Trophoblast cell (in vitro differentiated cells and primary cell): Measurements from ENCODE around the gene SMPD3.
A peak's percentile ranks its signal among the peaks of the same experiment; 100 is the strongest.

Experiments
- DNase-seq, 2 donors: peaks; one replicate each; pipeline ENCODE4 v3.0.0-alpha.2; 2016
- H2AFZ ChIP-seq: 2 replicates; pipeline ENCODE4 v1.6.1; 2013; ENCODE audit warnings: low read length, moderate library complexity, mild to moderate bottlenecking; ENCODE audit not compliant: insufficient read depth, poor library complexity
- H2AK5ac ChIP-seq: 2 replicates; pipeline ENCODE4 v1.6.1; 2013; ENCODE audit warnings: mild to moderate bottlenecking, low read length
- H2BK120ac ChIP-seq: 2 replicates; pipeline ENCODE4 v1.6.1; 2013; ENCODE audit warnings: low read length, mild to moderate bottlenecking, moderate library complexity; ENCODE audit not compliant: insufficient read depth, poor library complexity
- H2BK12ac ChIP-seq: 2 replicates; pipeline ENCODE4 v1.6.1; 2013; ENCODE audit warnings: mild to moderate bottlenecking, low read length, moderate library complexity
- H2BK5ac ChIP-seq: 2 replicates; pipeline ENCODE4 v1.6.1; 2013; ENCODE audit warnings: low read length, low read depth, moderate library complexity, mild to moderate bottlenecking; ENCODE audit not compliant: poor library complexity
- H3K14ac ChIP-seq: 2 replicates; pipeline ENCODE4 v1.6.1; 2013; ENCODE audit warnings: mild to moderate bottlenecking, low read length
- H3K18ac ChIP-seq: 2 replicates; pipeline ENCODE4 v1.6.1; 2013; ENCODE audit warnings: mild to moderate bottlenecking, low read length
- H3K23ac ChIP-seq: 2 replicates; pipeline ENCODE4 v1.6.1; 2013; ENCODE audit warnings: low read length
- H3K27ac ChIP-seq: 2 replicates; pipeline ENCODE4 v1.5.1; 2013; ENCODE audit warnings: low read depth, mild to moderate bottlenecking, inconsistent platforms, low read length, moderate library complexity
- H3K27me3 ChIP-seq: 2 replicates; pipeline ENCODE4 v1.6.1; 2013; ENCODE audit warnings: inconsistent platforms, mild to moderate bottlenecking, low read length, moderate library complexity; ENCODE audit not compliant: insufficient read depth
- H3K36me3 ChIP-seq, 2 experiments: 1 replicate in 1 of 2; 2 replicates in 1 of 2; pipeline ENCODE4 v1.6.1; 2013; ENCODE audit warnings: low read length in 2 of 2, mild to moderate bottlenecking in 2 of 2, moderate library complexity in 1 of 2; ENCODE audit not compliant: insufficient read depth in 2 of 2, control insufficient read depth in 1 of 2
- H3K4ac ChIP-seq: 2 replicates; pipeline ENCODE4 v1.6.1; 2013; ENCODE audit warnings: low read depth, mild to moderate bottlenecking, low read length, moderate library complexity
- H3K4me1 ChIP-seq, 2 experiments: 1 replicate in 1 of 2; 2 replicates in 1 of 2; pipeline ENCODE4 v1.6.1; 2013; ENCODE audit warnings: low read length in 2 of 2, mild to moderate bottlenecking in 2 of 2, moderate library complexity in 1 of 2; ENCODE audit not compliant: insufficient read depth in 2 of 2, control insufficient read depth in 1 of 2
- H3K4me2 ChIP-seq: 2 replicates; pipeline ENCODE4 v1.6.1; 2013; ENCODE audit warnings: inconsistent platforms, mild to moderate bottlenecking, low read length, moderate library complexity
- H3K4me3 ChIP-seq: 2 replicates; pipeline ENCODE4 v1.5.1; 2013; ENCODE audit warnings: mild to moderate bottlenecking, low read depth, low read length, inconsistent platforms
- H3K79me1 ChIP-seq: one replicate; pipeline ENCODE4 v1.6.1; 2013; ENCODE audit warnings: low read length
- H3K79me2 ChIP-seq: 2 replicates; pipeline ENCODE4 v1.6.1; 2013; ENCODE audit warnings: low read length, mild to moderate bottlenecking; ENCODE audit not compliant: control insufficient read depth, insufficient read depth, poor library complexity
- H3K9ac ChIP-seq: 2 replicates; pipeline ENCODE4 v1.6.1; 2013; ENCODE audit warnings: mild to moderate bottlenecking, low read length
- H3K9me3 ChIP-seq: 2 replicates; pipeline ENCODE4 v1.6.1; 2013; ENCODE audit warnings: low read depth, mild to moderate bottlenecking, control low read depth, inconsistent platforms, low read length; ENCODE audit not compliant: insufficient read depth
- H4K12ac ChIP-seq: 2 replicates; pipeline ENCODE4 v1.6.1; 2013; ENCODE audit warnings: low read depth, mild to moderate bottlenecking, low read length, moderate library complexity
- H4K8ac ChIP-seq: 2 replicates; pipeline ENCODE4 v1.6.1; 2013; ENCODE audit warnings: low read depth, mild to moderate bottlenecking, low read length, moderate library complexity
- H4K91ac ChIP-seq: one replicate; pipeline ENCODE4 v1.6.1; 2013; ENCODE audit warnings: low read depth, mild to moderate bottlenecking, low read length, moderate library complexity
- WGBS: extraction: QIAGEN DNeasy Blood & Tissue Kit; methylation state at CpG from one replicate; pipeline ENCODE4 v1.1.7; 2013; ENCODE audit warnings: missing lambda C conversion rate; ENCODE audit not compliant: insufficient read length, insufficient coverage; ENCODE audit errors: extremely low coverage; 5-methylcytosine and 5-hydroxymethylcytosine counted together

The SMPD3 gene

GRCh38 chr16:68396481-68396880, 51.8 kb downstream of the SMPD3 start:
- Histone ChIP-seq H3K4me2 (no peak overlapping the region), H3K27me3 (no peaks in the 10 kb centered on the region), H2BK5ac (no peak overlapping the region), H2AFZ (no peak overlapping the region), H3K4me3 (no peak overlapping the region), H4K12ac (no peak overlapping the region), H3K36me3 (no peaks in the 10 kb centered on the region), H2AK5ac (no peak overlapping the region), H3K27ac (no peak overlapping the region), H4K91ac (no peak overlapping the region), H2BK120ac (no peak overlapping the region), H3K4me1 (no peaks in the 10 kb centered on the region), H3K4ac (no peak overlapping the region), H3K23ac (no peak overlapping the region), H3K9me3 (no peaks in the 10 kb centered on the region), H3K79me1 (no peaks in the 10 kb centered on the region), H3K14ac (no peak overlapping the region), H3K18ac (no peak overlapping the region), H2BK12ac (no peak overlapping the region), H3K79me2 (no peaks in the 10 kb centered on the region), H3K9ac (no peak overlapping the region), H4K8ac (no peak overlapping the region)
- no CpG with 5 or more reads among the region's 6 CpGs for WGBS
- DNase-seq = peak in 1 of 2 donors; percentile 59

- H2BK5ac ChIP-seq = no peak overlapping the region
- no peak overlapping the region for H4K12ac ChIP-seq
- no peak overlapping the region for H3K4me2 ChIP-seq
- H3K9ac ChIP-seq = no peak overlapping the region
- H3K79me1 ChIP-seq = no peaks in the 10 kb centered on the region
- no peak overlapping the region for H3K4ac ChIP-seq
- no peak overlapping the region for H3K18ac ChIP-seq
- no peak overlapping the region for H3K4me3 ChIP-seq
- no peak overlapping the region for H4K91ac ChIP-seq
- H3K27ac ChIP-seq = no peak overlapping the region
- no peaks in the 10 kb centered on the region for H3K9me3 ChIP-seq
- no peak overlapping the region for H4K8ac ChIP-seq
- H2BK12ac ChIP-seq = no peak overlapping the region
- H3K36me3 ChIP-seq = no peaks in the 10 kb centered on the region
- H2AK5ac ChIP-seq = no peak overlapping the region
- DNase-seq = no peak
- no peaks in the 10 kb centered on the region for H3K4me1 ChIP-seq
- H3K14ac ChIP-seq = no peak overlapping the region
- WGBS = no CpG with 5 or more reads among the region's 4 CpGs
- H3K79me2 ChIP-seq = no peaks in the 10 kb centered on the region
- no peak overlapping the region for H2BK120ac ChIP-seq
- no peak overlapping the region for H2AFZ ChIP-seq
- H3K27me3 ChIP-seq = no peaks in the 10 kb centered on the region
- no peak overlapping the region for H3K23ac ChIP-seq
Measured at GRCh38 chr16:68395815-68396214, 52.5 kb downstream of the SMPD3 start.

GRCh38 chr16:68395167-68395786, 53.0 kb downstream of the SMPD3 start:
- Histone ChIP-seq H3K4me1 (no peaks in the 10 kb centered on the region), H3K9ac (no peak overlapping the region), H2AK5ac (no peak overlapping the region), H3K79me2 (no peaks in the 10 kb centered on the region), H3K27me3 (no peaks in the 10 kb centered on the region), H4K8ac (no peak overlapping the region), H2BK120ac (no peak overlapping the region), H3K36me3 (no peaks in the 10 kb centered on the region), H2AFZ (no peak overlapping the region), H3K27ac (no peak overlapping the region), H3K4me3 (no peak overlapping the region), H3K9me3 (no peaks in the 10 kb centered on the region), H3K18ac (no peak overlapping the region), H3K23ac (no peak overlapping the region), H3K79me1 (no peaks in the 10 kb centered on the region), H4K12ac (no peak overlapping the region), H3K4ac (no peak overlapping the region), H3K14ac (no peak overlapping the region), H2BK12ac (no peak overlapping the region), H4K91ac (no peak overlapping the region), H2BK5ac (no peak overlapping the region), H3K4me2 (no peak overlapping the region)
- DNase-seq = no peak
- WGBS = no CpG with 5 or more reads among the region's 8 CpGs

- H3K36me3 ChIP-seq = no peaks in the 10 kb centered on the region
Measured at GRCh38 chr16:68393333-68393732, 55.0 kb downstream of the SMPD3 start.

More at GRCh38 chr16:68393333-68393732, 55.0 kb downstream of the SMPD3 start:
- no peak overlapping the region for H3K9ac ChIP-seq
- H2BK5ac ChIP-seq = no peak overlapping the region
- WGBS = no CpG with 5 or more reads among the region's 3 CpGs
- no peak overlapping the region for H3K14ac ChIP-seq
- H3K4me1 ChIP-seq = no peaks in the 10 kb centered on the region
- no peak overlapping the region for H2BK12ac ChIP-seq
- no peaks in the 10 kb centered on the region for H3K79me1 ChIP-seq
- no peak overlapping the region for H3K18ac ChIP-seq
- H4K8ac ChIP-seq = no peak overlapping the region
- H2BK120ac ChIP-seq = no peak overlapping the region
- H3K4me2 ChIP-seq = no peak overlapping the region
- no peak overlapping the region for H2AFZ ChIP-seq
- no peak overlapping the region for H4K12ac ChIP-seq
- H3K79me2 ChIP-seq = no peaks in the 10 kb centered on the region
- no peak overlapping the region for H4K91ac ChIP-seq
- no peaks in the 10 kb centered on the region for H3K27me3 ChIP-seq
- DNase-seq = no peak
- H3K4me3 ChIP-seq = no peak overlapping the region
- no peak overlapping the region for H3K23ac ChIP-seq
- no peaks in the 10 kb centered on the region for H3K9me3 ChIP-seq
- H2AK5ac ChIP-seq = no peak overlapping the region
- no peak overlapping the region for H3K4ac ChIP-seq
- H3K27ac ChIP-seq = no peak overlapping the region
